C4-2B (cell line): ENCODE results near the gene TMEM132D.

Experiments used
- H3K27ac ChIP-seq: fragments of 450-650 bp; 2 replicates; pipeline ENCODE4 v1.5.1; 2017
- ZFX ChIP-seq: fragments of 450-650 bp; IDR thresholded peaks from 2 replicates; pipeline ENCODE4 v1.6.1; 2017
- TF ChIP-seq, protein P1 (sequence below): fragments of 450-650 bp; conservative IDR thresholded peaks from 2 replicates; pipeline ENCODE4 v1.5.1; 2017; ENCODE audit warnings: mild to moderate bottlenecking

Gene TMEM132D

DNA sequence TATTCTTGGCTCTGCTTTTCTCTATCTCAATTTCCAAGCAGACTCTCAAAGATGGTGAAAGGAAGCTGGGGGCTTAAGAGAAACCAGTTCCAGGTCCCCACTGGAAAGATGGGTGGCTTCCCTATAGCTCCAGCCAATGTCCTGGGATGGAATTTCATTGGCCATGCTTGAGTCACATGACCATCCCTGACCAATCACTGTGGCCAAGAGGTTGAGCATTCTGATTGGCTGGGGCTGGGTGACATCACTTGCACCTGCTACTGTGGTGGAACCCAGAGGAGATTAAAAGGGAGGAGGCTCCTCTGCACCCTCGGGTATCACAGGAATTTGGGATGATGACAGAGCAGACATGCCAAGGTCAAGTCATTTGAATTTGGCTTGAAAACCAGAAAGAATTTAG lies 436.5 kb downstream of the TMEM132D start:
- no peak for TF ChIP-seq ZFX
- TF ChIP-seq, protein P1, sequence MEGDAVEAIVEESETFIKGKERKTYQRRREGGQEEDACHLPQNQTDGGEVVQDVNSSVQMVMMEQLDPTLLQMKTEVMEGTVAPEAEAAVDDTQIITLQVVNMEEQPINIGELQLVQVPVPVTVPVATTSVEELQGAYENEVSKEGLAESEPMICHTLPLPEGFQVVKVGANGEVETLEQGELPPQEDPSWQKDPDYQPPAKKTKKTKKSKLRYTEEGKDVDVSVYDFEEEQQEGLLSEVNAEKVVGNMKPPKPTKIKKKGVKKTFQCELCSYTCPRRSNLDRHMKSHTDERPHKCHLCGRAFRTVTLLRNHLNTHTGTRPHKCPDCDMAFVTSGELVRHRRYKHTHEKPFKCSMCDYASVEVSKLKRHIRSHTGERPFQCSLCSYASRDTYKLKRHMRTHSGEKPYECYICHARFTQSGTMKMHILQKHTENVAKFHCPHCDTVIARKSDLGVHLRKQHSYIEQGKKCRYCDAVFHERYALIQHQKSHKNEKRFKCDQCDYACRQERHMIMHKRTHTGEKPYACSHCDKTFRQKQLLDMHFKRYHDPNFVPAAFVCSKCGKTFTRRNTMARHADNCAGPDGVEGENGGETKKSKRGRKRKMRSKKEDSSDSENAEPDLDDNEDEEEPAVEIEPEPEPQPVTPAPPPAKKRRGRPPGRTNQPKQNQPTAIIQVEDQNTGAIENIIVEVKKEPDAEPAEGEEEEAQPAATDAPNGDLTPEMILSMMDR: no peak
- H3K27ac ChIP-seq: no peak overlapping the region

- no peak overlapping the region for H3K27ac ChIP-seq
These were observed 437.3 kb downstream of the TMEM132D start for GRCh38 chr12:129466499-129466898.

GRCh38 chr12:129459886-129460285 lies 443.9 kb downstream of the TMEM132D start:
- TF ChIP-seq, protein P1: no peak
- TF ChIP-seq ZFX: no peak
- no peak overlapping the region for H3K27ac ChIP-seq

More at GRCh38 chr12:129466499-129466898, 437.3 kb downstream of the TMEM132D start:
- TF ChIP-seq ZFX: no peak
- TF ChIP-seq, protein P1: no peak

DNA sequence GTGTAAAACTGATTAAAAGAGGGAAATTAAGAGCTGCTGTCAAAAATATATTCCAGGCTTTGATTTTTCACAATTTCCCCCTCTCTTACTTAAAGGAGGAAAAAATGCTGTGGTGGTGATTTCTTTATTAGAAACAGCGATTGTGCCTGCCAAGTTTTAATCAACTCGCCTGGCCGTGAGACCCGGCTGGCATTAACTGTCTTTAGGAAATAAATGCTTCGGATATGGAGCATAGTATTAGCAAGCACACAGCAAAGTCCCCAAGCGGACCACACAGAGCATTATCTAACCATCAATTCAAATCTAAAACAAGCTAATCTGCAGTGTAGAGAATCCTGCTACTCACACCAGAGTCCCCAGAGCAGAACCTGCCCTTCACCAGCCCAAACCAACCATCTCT lies 457.1 kb downstream of the TMEM132D start:
- TF ChIP-seq, protein P1: no peak
- no peak for TF ChIP-seq ZFX
- no peak overlapping the region for H3K27ac ChIP-seq

DNA sequence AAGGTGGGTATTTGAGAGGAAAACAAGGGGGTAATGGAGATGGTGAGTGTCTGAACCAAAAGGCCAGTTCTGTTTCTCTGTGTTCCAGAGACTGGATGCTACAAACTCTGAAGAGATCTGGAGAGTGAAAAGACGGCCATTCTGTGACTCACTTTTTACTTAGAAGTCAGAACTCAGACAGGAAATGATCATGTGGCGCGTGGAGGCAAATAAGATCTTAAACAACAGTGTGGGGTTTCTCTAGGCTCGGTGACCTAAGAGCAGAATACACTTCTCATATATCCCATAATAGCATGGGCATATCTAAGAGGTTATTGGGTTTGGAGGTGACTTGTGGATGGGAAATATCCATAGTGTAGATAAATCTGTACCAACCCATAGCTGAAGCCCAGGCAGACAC lies 463.5 kb downstream of the TMEM132D start:
- no peak overlapping the region for H3K27ac ChIP-seq
- TF ChIP-seq, protein P1: no peak
- TF ChIP-seq ZFX: no peak

DNA sequence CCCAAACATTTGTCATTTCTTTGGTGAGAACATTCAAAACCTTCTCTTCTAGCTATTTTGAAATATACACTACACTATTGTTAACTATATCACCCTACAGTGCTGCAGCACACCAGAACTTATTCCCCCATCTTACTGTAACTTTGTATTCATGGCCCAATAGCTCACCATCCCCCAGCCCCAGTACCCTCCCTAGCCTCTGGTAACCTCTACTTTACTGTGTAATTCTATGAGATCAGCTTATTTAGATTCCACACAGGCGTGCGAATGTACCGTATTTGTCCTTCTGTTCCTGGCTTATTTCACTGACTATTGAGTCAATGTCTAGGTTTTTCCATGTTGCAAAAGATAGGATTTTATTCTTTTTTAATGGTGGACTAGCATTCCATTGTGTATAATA lies 469.0 kb downstream of the TMEM132D start:
- no peak overlapping the region for H3K27ac ChIP-seq
- TF ChIP-seq ZFX: no peak
- TF ChIP-seq, protein P1: no peak

GRCh38 chr12:129428240-129428936 lies 475.4 kb downstream of the TMEM132D start:
- TF ChIP-seq ZFX: no peak
- TF ChIP-seq, protein P1: no peak
- H3K27ac ChIP-seq: no peak overlapping the region
